Measurements from ENCODE around the gene MLYCD. TPM values are rescaled to one million over a fixed set of nuclear protein-coding genes. Genes with fewer than 3 reads are reported as not detected.

Gene MLYCD
- total and polyA plus RNA-seq, 2 experiments from 2014 or later: 3.2 to 7.2 TPM

DNA sequence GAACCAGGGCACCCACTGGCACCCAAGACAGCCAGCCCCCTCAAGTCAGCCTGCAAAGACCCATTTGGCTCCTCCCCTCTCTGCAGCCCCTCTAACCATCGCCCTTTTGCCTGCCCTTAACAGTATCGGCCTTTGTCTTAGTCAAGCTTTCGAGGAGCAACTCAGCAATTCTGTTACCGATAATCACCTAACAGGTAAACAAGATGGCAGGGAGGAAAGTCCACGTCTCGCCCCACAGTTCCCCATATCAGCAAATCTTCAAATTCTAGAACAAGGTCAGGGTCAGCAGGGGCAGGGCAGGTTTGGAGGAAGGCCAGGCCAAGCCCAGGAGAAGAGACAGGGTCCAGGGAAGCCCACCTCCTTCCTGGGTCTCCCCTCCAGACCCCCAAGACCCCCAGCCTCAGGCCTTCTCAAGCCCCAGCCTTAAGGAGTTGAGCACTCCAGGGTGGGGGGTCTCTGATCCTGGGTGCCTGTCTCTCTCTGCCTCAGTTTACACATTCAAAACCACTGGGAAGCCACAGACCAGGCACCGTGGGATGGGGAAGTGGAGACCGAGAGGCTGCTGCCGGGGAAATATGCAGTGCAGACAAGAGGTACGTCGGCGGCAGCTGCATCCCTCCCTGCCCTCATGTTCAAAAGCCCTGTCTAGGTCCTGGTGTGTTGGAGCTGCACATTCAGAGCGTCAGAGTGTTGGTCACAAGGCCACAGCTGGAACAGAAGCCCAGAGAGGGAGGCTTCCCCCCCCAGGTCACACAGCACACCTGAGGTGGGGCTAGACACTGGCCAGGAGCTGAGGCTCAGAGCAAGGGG lies 50.2 kb downstream of the MLYCD start:
- Histone ChIP-seq H3K79me2 (replicated peaks; ENCODE audit: insufficient read depth) (no peaks in the 10 kb centered on the region), H3F3A (replicated peaks; ENCODE audit: low read depth) (peaks cover 13% of the 10 kb centered on the region; the same call in 1 of the 2 replicates), H3K4me1 (ENCODE audit: insufficient read depth) (no peaks in the 10 kb centered on the region), H3K9me2 (ENCODE audit: insufficient read depth) (no peaks in the 10 kb centered on the region), H3K27ac (ENCODE audit: low read depth) (no peak overlapping the region), H4K20me1 (replicated peaks; ENCODE audit: insufficient read depth) (no peaks in the 10 kb centered on the region; the same call in 1 of the 2 replicates), H3K36me3 (ENCODE audit: insufficient read depth) (no peaks in the 10 kb centered on the region), H3K27me3 (ENCODE audit: insufficient read depth) (no peaks in the 10 kb centered on the region), H2AFZ (no peak overlapping the region), H3K4me3 (no peak overlapping the region), H3K4me2 (no peak overlapping the region)
- TF ChIP-seq, protein P1, sequence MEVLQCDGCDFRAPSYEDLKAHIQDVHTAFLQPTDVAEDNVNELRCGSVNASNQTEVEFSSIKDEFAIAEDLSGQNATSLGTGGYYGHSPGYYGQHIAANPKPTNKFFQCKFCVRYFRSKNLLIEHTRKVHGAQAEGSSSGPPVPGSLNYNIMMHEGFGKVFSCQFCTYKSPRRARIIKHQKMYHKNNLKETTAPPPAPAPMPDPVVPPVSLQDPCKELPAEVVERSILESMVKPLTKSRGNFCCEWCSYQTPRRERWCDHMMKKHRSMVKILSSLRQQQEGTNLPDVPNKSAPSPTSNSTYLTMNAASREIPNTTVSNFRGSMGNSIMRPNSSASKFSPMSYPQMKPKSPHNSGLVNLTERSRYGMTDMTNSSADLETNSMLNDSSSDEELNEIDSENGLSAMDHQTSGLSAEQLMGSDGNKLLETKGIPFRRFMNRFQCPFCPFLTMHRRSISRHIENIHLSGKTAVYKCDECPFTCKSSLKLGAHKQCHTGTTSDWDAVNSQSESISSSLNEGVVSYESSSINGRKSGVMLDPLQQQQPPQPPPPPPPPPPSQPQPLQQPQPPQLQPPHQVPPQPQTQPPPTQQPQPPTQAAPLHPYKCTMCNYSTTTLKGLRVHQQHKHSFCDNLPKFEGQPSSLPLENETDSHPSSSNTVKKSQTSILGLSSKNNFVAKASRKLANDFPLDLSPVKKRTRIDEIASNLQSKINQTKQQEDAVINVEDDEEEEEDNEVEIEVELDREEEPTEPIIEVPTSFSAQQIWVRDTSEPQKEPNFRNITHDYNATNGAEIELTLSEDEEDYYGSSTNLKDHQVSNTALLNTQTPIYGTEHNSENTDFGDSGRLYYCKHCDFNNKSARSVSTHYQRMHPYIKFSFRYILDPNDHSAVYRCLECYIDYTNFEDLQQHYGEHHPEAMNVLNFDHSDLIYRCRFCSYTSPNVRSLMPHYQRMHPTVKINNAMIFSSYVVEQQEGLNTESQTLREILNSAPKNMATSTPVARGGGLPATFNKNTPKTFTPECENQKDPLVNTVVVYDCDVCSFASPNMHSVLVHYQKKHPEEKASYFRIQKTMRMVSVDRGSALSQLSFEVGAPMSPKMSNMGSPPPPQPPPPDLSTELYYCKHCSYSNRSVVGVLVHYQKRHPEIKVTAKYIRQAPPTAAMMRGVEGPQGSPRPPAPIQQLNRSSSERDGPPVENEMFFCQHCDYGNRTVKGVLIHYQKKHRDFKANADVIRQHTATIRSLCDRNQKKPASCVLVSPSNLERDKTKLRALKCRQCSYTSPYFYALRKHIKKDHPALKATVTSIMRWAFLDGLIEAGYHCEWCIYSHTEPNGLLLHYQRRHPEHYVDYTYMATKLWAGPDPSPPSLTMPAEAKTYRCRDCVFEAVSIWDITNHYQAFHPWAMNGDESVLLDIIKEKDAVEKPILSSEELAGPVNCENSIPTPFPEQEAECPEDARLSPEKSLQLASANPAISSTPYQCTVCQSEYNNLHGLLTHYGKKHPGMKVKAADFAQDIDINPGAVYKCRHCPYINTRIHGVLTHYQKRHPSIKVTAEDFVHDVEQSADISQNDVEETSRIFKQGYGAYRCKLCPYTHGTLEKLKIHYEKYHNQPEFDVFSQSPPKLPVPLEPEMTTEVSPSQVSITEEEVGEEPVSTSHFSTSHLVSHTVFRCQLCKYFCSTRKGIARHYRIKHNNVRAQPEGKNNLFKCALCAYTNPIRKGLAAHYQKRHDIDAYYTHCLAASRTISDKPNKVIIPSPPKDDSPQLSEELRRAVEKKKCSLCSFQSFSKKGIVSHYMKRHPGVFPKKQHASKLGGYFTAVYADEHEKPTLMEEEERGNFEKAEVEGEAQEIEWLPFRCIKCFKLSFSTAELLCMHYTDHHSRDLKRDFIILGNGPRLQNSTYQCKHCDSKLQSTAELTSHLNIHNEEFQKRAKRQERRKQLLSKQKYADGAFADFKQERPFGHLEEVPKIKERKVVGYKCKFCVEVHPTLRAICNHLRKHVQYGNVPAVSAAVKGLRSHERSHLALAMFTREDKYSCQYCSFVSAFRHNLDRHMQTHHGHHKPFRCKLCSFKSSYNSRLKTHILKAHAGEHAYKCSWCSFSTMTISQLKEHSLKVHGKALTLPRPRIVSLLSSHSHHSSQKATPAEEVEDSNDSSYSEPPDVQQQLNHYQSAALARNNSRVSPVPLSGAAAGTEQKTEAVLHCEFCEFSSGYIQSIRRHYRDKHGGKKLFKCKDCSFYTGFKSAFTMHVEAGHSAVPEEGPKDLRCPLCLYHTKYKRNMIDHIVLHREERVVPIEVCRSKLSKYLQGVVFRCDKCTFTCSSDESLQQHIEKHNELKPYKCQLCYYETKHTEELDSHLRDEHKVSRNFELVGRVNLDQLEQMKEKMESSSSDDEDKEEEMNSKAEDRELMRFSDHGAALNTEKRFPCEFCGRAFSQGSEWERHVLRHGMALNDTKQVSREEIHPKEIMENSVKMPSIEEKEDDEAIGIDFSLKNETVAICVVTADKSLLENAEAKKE (CRISPR knock-in tag; IDR thresholded peaks at IDR 0.05): no peak
- TF ChIP-seq, protein P2, sequence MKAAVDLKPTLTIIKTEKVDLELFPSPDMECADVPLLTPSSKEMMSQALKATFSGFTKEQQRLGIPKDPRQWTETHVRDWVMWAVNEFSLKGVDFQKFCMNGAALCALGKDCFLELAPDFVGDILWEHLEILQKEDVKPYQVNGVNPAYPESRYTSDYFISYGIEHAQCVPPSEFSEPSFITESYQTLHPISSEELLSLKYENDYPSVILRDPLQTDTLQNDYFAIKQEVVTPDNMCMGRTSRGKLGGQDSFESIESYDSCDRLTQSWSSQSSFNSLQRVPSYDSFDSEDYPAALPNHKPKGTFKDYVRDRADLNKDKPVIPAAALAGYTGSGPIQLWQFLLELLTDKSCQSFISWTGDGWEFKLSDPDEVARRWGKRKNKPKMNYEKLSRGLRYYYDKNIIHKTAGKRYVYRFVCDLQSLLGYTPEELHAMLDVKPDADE (IDR thresholded peaks at IDR 0.05): no peak
- TF ChIP-seq CREB1 (CRISPR knock-in tag; IDR thresholded peaks at IDR 0.05; ENCODE audit: low read depth) (no peak), ZNF114 (CRISPR knock-in tag; IDR thresholded peaks at IDR 0.05) (no peak), ZNF331 (CRISPR knock-in tag; IDR thresholded peaks at IDR 0.05; ENCODE audit: low read depth) (no peak), NANOG (IDR thresholded peaks at IDR 0.05; ENCODE audit: borderline replicate concordance) (no peak), JUNB (IDR thresholded peaks at IDR 0.05; ENCODE audit: unreplicated experiment) (no peak), EZH2 (IDR thresholded peaks at IDR 0.05; ENCODE audit: low read depth, unreplicated experiment) (no peak), STAT1 (IDR thresholded peaks at IDR 0.05; ENCODE audit: unreplicated experiment) (no peak), EZH2phosphoT487 (IDR thresholded peaks at IDR 0.05; ENCODE audit: unreplicated experiment) (no peak), POLR2AphosphoS5 (IDR thresholded peaks at IDR 0.05; ENCODE audit: low read depth) (no peak)
- TF ChIP-seq, protein P3, sequence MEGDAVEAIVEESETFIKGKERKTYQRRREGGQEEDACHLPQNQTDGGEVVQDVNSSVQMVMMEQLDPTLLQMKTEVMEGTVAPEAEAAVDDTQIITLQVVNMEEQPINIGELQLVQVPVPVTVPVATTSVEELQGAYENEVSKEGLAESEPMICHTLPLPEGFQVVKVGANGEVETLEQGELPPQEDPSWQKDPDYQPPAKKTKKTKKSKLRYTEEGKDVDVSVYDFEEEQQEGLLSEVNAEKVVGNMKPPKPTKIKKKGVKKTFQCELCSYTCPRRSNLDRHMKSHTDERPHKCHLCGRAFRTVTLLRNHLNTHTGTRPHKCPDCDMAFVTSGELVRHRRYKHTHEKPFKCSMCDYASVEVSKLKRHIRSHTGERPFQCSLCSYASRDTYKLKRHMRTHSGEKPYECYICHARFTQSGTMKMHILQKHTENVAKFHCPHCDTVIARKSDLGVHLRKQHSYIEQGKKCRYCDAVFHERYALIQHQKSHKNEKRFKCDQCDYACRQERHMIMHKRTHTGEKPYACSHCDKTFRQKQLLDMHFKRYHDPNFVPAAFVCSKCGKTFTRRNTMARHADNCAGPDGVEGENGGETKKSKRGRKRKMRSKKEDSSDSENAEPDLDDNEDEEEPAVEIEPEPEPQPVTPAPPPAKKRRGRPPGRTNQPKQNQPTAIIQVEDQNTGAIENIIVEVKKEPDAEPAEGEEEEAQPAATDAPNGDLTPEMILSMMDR (conservative IDR thresholded peaks at IDR 0.05; ENCODE audit: low read depth in 2 of 2): no peak
- TF ChIP-seq, protein P4, sequence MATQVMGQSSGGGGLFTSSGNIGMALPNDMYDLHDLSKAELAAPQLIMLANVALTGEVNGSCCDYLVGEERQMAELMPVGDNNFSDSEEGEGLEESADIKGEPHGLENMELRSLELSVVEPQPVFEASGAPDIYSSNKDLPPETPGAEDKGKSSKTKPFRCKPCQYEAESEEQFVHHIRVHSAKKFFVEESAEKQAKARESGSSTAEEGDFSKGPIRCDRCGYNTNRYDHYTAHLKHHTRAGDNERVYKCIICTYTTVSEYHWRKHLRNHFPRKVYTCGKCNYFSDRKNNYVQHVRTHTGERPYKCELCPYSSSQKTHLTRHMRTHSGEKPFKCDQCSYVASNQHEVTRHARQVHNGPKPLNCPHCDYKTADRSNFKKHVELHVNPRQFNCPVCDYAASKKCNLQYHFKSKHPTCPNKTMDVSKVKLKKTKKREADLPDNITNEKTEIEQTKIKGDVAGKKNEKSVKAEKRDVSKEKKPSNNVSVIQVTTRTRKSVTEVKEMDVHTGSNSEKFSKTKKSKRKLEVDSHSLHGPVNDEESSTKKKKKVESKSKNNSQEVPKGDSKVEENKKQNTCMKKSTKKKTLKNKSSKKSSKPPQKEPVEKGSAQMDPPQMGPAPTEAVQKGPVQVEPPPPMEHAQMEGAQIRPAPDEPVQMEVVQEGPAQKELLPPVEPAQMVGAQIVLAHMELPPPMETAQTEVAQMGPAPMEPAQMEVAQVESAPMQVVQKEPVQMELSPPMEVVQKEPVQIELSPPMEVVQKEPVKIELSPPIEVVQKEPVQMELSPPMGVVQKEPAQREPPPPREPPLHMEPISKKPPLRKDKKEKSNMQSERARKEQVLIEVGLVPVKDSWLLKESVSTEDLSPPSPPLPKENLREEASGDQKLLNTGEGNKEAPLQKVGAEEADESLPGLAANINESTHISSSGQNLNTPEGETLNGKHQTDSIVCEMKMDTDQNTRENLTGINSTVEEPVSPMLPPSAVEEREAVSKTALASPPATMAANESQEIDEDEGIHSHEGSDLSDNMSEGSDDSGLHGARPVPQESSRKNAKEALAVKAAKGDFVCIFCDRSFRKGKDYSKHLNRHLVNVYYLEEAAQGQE (IDR thresholded peaks at IDR 0.05; ENCODE audit: unreplicated experiment): no peak
- H3K9me3 Mint-ChIP-seq: peaks cover 17% of the 10 kb centered on the region
- ATAC-seq (no peak), DNase-seq (ENCODE audit: low spot score) (no peak)
- no peak overlapping the region for H3K4me3 Mint-ChIP-seq
- H3K36me3 Mint-ChIP-seq (ENCODE audit: low read depth): peaks cover 9% of the 10 kb centered on the region; the same call in 2 of the 3 replicates
- no peak overlapping the region for H3K27ac Mint-ChIP-seq
- peaks cover 3% of the 10 kb centered on the region for H3K4me1 Mint-ChIP-seq
- peaks cover 18% of the 10 kb centered on the region for H3K27me3 Mint-ChIP-seq (ENCODE audit: insufficient read depth, low read depth, poor library complexity)

Measured in GM23338 (cell line).